Measurements from ENCODE around the gene ZNF543. TPM values are rescaled to one million over a fixed set of nuclear protein-coding genes. Genes with fewer than 3 reads are reported as not detected.

ZNF543 gene
- total RNA-seq, 1 donor from 2014 or later, result 9.5 TPM

DNA sequence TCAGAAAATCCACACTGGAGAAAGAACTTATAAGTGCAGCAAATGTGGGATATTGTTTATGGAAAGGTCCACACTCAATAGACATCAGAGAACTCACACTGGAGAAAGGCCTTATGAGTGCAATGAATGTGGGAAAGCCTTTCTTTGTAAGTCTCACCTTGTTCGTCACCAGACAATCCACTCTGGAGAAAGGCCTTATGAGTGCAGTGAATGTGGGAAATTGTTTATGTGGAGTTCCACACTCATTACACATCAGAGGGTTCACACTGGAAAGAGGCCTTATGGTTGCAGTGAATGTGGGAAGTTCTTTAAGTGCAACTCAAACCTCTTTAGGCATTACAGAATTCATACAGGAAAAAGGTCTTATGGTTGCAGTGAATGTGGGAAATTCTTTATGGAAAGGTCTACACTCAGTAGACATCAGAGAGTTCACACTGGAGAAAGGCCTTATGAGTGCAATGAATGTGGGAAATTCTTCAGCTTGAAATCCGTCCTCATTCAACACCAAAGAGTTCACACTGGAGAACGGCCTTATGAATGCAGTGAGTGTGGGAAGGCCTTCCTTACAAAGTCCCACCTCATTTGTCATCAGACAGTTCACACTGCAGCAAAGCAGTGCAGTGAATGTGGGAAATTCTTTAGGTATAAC is 57.4 kb downstream of the ZNF543 start:
- Histone ChIP-seq H3F3A (ENCODE audit: low read depth) (no peaks in the 10 kb centered on the region), H3K36me3 (no peaks in the 10 kb centered on the region), H3K4me1 (no peaks in the 10 kb centered on the region), H3K27me3 (no peaks in the 10 kb centered on the region), H3K79me2 (ENCODE audit: low read depth) (no peaks in the 10 kb centered on the region), H3K4me2 (no peak overlapping the region), H2AFZ (replicated peaks) (no peak overlapping the region), H4K20me1 (ENCODE audit: low read depth) (no peaks in the 10 kb centered on the region), H3K9ac (no peak overlapping the region), H3K4me3 (no peak overlapping the region), H3K27ac (no peak overlapping the region), H3K9me3 (ENCODE audit: low read depth) (no peaks in the 10 kb centered on the region)
- no peak overlapping the region for H3K27ac Mint-ChIP-seq
- TF ChIP-seq, protein P1, sequence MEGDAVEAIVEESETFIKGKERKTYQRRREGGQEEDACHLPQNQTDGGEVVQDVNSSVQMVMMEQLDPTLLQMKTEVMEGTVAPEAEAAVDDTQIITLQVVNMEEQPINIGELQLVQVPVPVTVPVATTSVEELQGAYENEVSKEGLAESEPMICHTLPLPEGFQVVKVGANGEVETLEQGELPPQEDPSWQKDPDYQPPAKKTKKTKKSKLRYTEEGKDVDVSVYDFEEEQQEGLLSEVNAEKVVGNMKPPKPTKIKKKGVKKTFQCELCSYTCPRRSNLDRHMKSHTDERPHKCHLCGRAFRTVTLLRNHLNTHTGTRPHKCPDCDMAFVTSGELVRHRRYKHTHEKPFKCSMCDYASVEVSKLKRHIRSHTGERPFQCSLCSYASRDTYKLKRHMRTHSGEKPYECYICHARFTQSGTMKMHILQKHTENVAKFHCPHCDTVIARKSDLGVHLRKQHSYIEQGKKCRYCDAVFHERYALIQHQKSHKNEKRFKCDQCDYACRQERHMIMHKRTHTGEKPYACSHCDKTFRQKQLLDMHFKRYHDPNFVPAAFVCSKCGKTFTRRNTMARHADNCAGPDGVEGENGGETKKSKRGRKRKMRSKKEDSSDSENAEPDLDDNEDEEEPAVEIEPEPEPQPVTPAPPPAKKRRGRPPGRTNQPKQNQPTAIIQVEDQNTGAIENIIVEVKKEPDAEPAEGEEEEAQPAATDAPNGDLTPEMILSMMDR (IDR thresholded peaks at IDR 0.05), result no peak
- no peak for TF ChIP-seq EZH2 (IDR thresholded peaks at IDR 0.05)
- no peak for TF ChIP-seq EZH2phosphoT487 (IDR thresholded peaks at IDR 0.05)
- H3K36me3 Mint-ChIP-seq, result peaks cover 45% of the 10 kb centered on the region
- no peak overlapping the region for H3K4me3 Mint-ChIP-seq
- peaks cover 41% of the 10 kb centered on the region for H3K9me3 Mint-ChIP-seq
- DNase-seq (ENCODE audit: low spot score), result no peak
- peaks cover 2% of the 10 kb centered on the region for H3K27me3 Mint-ChIP-seq (ENCODE audit: insufficient read depth, low read depth)
- no peaks in the 10 kb centered on the region for H3K4me1 Mint-ChIP-seq

Other genes starting within 250 kb of the ZNF543 start
- not detected in 2 replicates for gene USP29, start 200.5 kb upstream of the ZNF543 start, total RNA-seq (ENCODE audit: low replicate concordance)
- not detected in 2 replicates for gene ZIM3, start 175.3 kb upstream of the ZNF543 start, total RNA-seq (ENCODE audit: low replicate concordance)
- not detected in 2 replicates for gene DUXA, start 153.0 kb upstream of the ZNF543 start, total RNA-seq (ENCODE audit: low replicate concordance)
- gene ZNF264, start 129.0 kb upstream of the ZNF543 start, total RNA-seq (ENCODE audit: low replicate concordance), result 26.9 and 36.2 TPM in 2 replicates
- 3.3 and 8.8 TPM in 2 replicates for gene AURKC, start 89.4 kb upstream of the ZNF543 start, total RNA-seq (ENCODE audit: low replicate concordance)
- gene ZNF805, start 79.8 kb upstream of the ZNF543 start, total RNA-seq (ENCODE audit: low replicate concordance), result 12.0 and 12.6 TPM in 2 replicates
- 47.5 and 52.7 TPM in 2 replicates for gene ZNF460, start 40.0 kb upstream of the ZNF543 start, total RNA-seq (ENCODE audit: low replicate concordance)
- 11.6 and 15.5 TPM in 2 replicates for gene ZNF304, start 30.8 kb downstream of the ZNF543 start, total RNA-seq (ENCODE audit: low replicate concordance)
- gene TRAPPC2B, start 43.1 kb downstream of the ZNF543 start, total RNA-seq (ENCODE audit: low replicate concordance), result 10.7 and 23.4 TPM in 2 replicates
- 2.7 and 2.9 TPM in 2 replicates for gene ZNF547, start 43.1 kb downstream of the ZNF543 start, total RNA-seq (ENCODE audit: low replicate concordance)
- 17.7 and 18.7 TPM in 2 replicates for gene ZNF548, start 69.4 kb downstream of the ZNF543 start, total RNA-seq (ENCODE audit: low replicate concordance)
- gene ZNF17, start 90.7 kb downstream of the ZNF543 start, total RNA-seq (ENCODE audit: low replicate concordance), result 8.5 and 10.8 TPM in 2 replicates
- gene ZNF749, start 114.9 kb downstream of the ZNF543 start, total RNA-seq (ENCODE audit: low replicate concordance), result 11.7 and 13.8 TPM in 2 replicates
- gene VN1R1, start 136.7 kb downstream of the ZNF543 start, total RNA-seq (ENCODE audit: low replicate concordance), result 1.7 and 4.4 TPM in 2 replicates
- 33.3 and 34.5 TPM in 2 replicates for gene ZNF772, start 157.1 kb downstream of the ZNF543 start, total RNA-seq (ENCODE audit: low replicate concordance)
- 25.6 and 30.2 TPM in 2 replicates for gene ZNF419, start 167.3 kb downstream of the ZNF543 start, total RNA-seq (ENCODE audit: low replicate concordance)
- gene ZNF773, start 179.5 kb downstream of the ZNF543 start, total RNA-seq (ENCODE audit: low replicate concordance), result 11.8 and 18.0 TPM in 2 replicates
- 10.6 and 15.6 TPM in 2 replicates for gene ZNF549, start 206.9 kb downstream of the ZNF543 start, total RNA-seq (ENCODE audit: low replicate concordance)
- 10.7 and 11.1 TPM in 2 replicates for gene ZNF550, start 239.4 kb downstream of the ZNF543 start, total RNA-seq (ENCODE audit: low replicate concordance)

All from neural progenitor cell (in vitro differentiated cells).